Measurements from ENCODE around the gene KLK13. TPM values are rescaled to one million over a fixed set of nuclear protein-coding genes. Genes with fewer than 3 reads are reported as not detected.

Gene KLK13
- total RNA-seq, 1 donor from 2014 or later = 0.56 TPM

- Histone ChIP-seq H3K9me3 (peaks cover 14% of the 10 kb centered on the region), H3K36me3 (no peaks in the 10 kb centered on the region), H3K4me3 (no peak overlapping the region), H3K27ac (no peak overlapping the region), H3K27me3 (ENCODE audit: low read depth) (peaks cover 11% of the 10 kb centered on the region), H3K4me1 (no peaks in the 10 kb centered on the region)
- DNase-seq = no peak
- ATAC-seq = no peak
- no peak for TF ChIP-seq CTCF (IDR thresholded peaks at IDR 0.05)
- intact Hi-C loops (cut with DNase I) = no loop called here
These were observed 5.6 kb upstream of the KLK13 start for GRCh38 chr19:51070334-51071094.

GRCh38 chr19:51066393-51067186 lies 1.7 kb upstream of the KLK13 start:
- Histone ChIP-seq H3K27me3 (ENCODE audit: low read depth) (peaks cover 43% of the 10 kb centered on the region), H3K27ac (no peak overlapping the region), H3K9me3 (no peaks in the 10 kb centered on the region), H3K4me3 (no peak overlapping the region), H3K4me1 (peaks cover 7% of the 10 kb centered on the region), H3K36me3 (no peaks in the 10 kb centered on the region)
- ATAC-seq (no peak), DNase-seq (no peak)
- no peak for TF ChIP-seq CTCF (IDR thresholded peaks at IDR 0.05)
- intact Hi-C loops (cut with DNase I) = no loop called here

GRCh38 chr19:51065221-51065960 lies 499 bp upstream of the KLK13 start:
- ATAC-seq (peak; percentile 9 to 16), DNase-seq (no peak)
- Histone ChIP-seq H3K27me3 (ENCODE audit: low read depth) (peaks cover 43% of the 10 kb centered on the region), H3K27ac (no peak overlapping the region), H3K9me3 (no peaks in the 10 kb centered on the region), H3K36me3 (no peaks in the 10 kb centered on the region), H3K4me1 (peaks cover 7% of the 10 kb centered on the region), H3K4me3 (peak overlapping the region; percentile 29)
- TF ChIP-seq CTCF (IDR thresholded peaks at IDR 0.05) = no peak
- intact Hi-C loops (cut with DNase I) = no loop called here

- H3K4me1 ChIP-seq = peaks cover 7% of the 10 kb centered on the region
- H3K27ac ChIP-seq = no peak overlapping the region
- no peaks in the 10 kb centered on the region for H3K36me3 ChIP-seq
- no peak for ATAC-seq
- TF ChIP-seq CTCF (IDR thresholded peaks at IDR 0.05) = no peak
- H3K27me3 ChIP-seq (ENCODE audit: low read depth) = peaks cover 43% of the 10 kb centered on the region
- DNase-seq = no peak
- no peaks in the 10 kb centered on the region for H3K9me3 ChIP-seq
- intact Hi-C loops (cut with DNase I) = no loop called here
- no peak overlapping the region for H3K4me3 ChIP-seq
These were observed 1.2 kb downstream of the KLK13 start for GRCh38 chr19:51063664-51064063.

GRCh38 chr19:51060973-51061372 lies 3.9 kb downstream of the KLK13 start:
- H3K4me3 ChIP-seq = no peak overlapping the region
- no peaks in the 10 kb centered on the region for H3K9me3 ChIP-seq
- intact Hi-C loops (cut with DNase I) = no loop called here
- H3K27me3 ChIP-seq (ENCODE audit: low read depth) = peaks cover 37% of the 10 kb centered on the region
- no peak for TF ChIP-seq CTCF (IDR thresholded peaks at IDR 0.05)
- no peak overlapping the region for H3K27ac ChIP-seq
- no peaks in the 10 kb centered on the region for H3K36me3 ChIP-seq
- DNase-seq (no peak), ATAC-seq (no peak)
- peaks cover 7% of the 10 kb centered on the region for H3K4me1 ChIP-seq
